Activated T-helper 17 cell treated with anti-CD3 and anti-CD28 coated beads, Interleukin-2, amount 50 U/mL, for 72 hours (primary cell): ENCODE measurements around the gene SH2D1B. TPM values are rescaled to one million over a fixed set of nuclear protein-coding genes. Genes with fewer than 3 reads are reported as not detected.

Experiments used
- ATAC-seq: fragments of 150-1000 bp; cut with Tn5 transposase; replicated peaks from 2 replicates; pipeline ENCODE4 v1.10.0; 2021; ENCODE audit warnings: mild to moderate bottlenecking, moderate library complexity
- H3K27ac Mint-ChIP-seq: one replicate; pipeline ENCODE4 v1.8.0; 2022; ENCODE audit warnings: mixed read lengths
- H3K27me3 Mint-ChIP-seq: one replicate; pipeline ENCODE4 v1.8.0; 2022; ENCODE audit warnings: mixed read lengths
- H3K36me3 Mint-ChIP-seq: one replicate; pipeline ENCODE4 v1.8.0; 2022; ENCODE audit warnings: low read depth, mild to moderate bottlenecking, mixed read lengths
- H3K4me1 Mint-ChIP-seq: one replicate; pipeline ENCODE4 v1.8.0; 2022; ENCODE audit warnings: mixed read lengths
- H3K4me3 Mint-ChIP-seq: one replicate; pipeline ENCODE4 v1.8.0; 2022; ENCODE audit warnings: mild to moderate bottlenecking, mixed read lengths
- H3K9me3 Mint-ChIP-seq: one replicate; pipeline ENCODE4 v1.8.0; 2022; ENCODE audit warnings: mixed read lengths
- total RNA-seq, 2 donors: library from RNA; stranded (reverse); gene quantifications; one replicate each; pipeline ENCODE4 v1.2.3, GENCODE V29; 2022

Gene SH2D1B
- total RNA-seq, 2 donors from 2014 or later: not detected

DNA sequence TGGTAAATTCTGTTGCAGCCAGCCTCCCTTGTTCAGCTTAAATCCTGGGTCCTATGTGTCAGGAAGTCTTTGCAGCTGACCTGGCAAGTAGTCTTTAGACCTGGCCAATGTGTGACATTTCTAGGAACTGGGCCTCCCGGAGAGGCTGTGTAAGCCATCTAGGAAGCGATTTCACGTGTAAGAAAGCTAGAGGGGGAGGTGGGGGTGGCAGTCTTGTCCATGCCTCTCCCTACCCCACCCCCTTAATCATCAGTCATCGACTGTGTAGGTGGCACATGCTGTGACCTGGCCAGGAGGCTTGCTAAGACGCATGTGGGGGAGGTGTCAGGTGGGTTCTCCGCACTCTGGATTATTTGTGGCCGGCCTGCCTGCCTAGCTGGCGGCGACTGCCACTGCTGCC is 22.0 kb downstream of the SH2D1B start:
- Mint-ChIP-seq H3K27ac (no peak overlapping the region), H3K4me3 (no peak overlapping the region), H3K27me3 (peaks cover 12% of the 10 kb centered on the region), H3K36me3 (no peaks in the 10 kb centered on the region), H3K4me1 (no peaks in the 10 kb centered on the region), H3K9me3 (no peaks in the 10 kb centered on the region)
- no peak for ATAC-seq

DNA sequence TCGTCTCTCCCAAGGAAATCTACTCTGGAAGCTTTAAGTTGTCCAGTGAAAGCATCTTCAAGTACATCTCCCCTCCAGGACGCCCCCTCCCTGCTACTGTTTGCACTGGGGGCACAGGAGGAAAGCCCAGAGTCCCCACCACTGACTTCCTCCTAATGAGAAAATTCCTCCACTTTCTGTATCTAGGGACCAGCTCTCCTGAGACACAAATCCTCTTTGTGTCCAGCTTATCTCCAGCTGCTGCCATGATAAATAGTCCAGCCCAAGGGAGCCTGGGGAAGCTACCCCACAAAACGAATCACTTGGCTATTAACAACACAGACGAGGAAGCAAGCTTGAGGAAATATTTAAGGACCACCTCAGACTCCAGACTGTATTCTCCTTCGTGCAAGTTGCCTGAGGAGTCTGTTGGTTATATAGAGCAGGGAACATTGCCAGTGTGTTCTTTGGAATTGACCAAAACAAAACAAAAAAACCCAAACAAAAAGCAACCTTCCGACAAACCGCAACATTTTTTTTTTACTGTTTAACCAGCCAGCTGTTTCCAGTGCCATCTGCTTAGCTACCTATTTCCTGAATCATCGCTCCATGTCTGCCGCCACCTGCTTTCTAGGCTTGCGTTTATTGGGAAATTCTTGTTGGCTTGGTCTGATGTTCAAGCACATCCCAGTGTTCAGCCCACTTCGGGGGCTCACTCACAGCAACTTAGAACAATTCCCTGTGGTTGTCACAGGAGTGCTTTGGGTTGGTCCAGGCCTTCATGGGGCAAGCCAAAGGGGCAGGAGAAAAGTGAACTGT is 22.7 kb downstream of the SH2D1B start:
- Mint-ChIP-seq H3K9me3 (no peaks in the 10 kb centered on the region), H3K27ac (no peak overlapping the region), H3K27me3 (peaks cover 12% of the 10 kb centered on the region), H3K4me1 (no peaks in the 10 kb centered on the region), H3K4me3 (no peak overlapping the region), H3K36me3 (no peaks in the 10 kb centered on the region)
- no peak for ATAC-seq

DNA sequence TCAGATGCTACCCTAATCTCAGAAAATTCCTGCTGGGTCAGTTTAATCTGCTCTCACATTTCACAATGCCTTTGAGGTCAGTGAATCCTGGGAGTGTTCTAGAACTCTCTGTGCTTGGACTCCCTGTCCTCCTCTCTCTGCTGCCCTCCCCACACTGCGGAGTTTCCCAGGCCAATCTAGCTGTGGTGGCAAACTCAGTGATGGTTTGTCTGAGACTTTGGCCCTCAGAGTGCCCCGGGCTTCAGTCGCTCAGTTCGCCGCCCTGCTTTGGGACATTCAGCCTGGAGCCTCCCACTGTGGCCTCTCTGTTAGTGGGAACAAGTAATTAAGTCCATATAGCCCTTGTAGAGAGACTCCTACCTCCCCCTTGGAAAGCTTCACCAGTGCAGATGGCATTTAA is 23.3 kb downstream of the SH2D1B start:
- H3K9me3 Mint-ChIP-seq: no peaks in the 10 kb centered on the region
- H3K27me3 Mint-ChIP-seq: peaks cover 12% of the 10 kb centered on the region
- no peaks in the 10 kb centered on the region for H3K36me3 Mint-ChIP-seq
- no peaks in the 10 kb centered on the region for H3K4me1 Mint-ChIP-seq
- no peak for ATAC-seq
- no peak overlapping the region for H3K27ac Mint-ChIP-seq
- no peak overlapping the region for H3K4me3 Mint-ChIP-seq

DNA sequence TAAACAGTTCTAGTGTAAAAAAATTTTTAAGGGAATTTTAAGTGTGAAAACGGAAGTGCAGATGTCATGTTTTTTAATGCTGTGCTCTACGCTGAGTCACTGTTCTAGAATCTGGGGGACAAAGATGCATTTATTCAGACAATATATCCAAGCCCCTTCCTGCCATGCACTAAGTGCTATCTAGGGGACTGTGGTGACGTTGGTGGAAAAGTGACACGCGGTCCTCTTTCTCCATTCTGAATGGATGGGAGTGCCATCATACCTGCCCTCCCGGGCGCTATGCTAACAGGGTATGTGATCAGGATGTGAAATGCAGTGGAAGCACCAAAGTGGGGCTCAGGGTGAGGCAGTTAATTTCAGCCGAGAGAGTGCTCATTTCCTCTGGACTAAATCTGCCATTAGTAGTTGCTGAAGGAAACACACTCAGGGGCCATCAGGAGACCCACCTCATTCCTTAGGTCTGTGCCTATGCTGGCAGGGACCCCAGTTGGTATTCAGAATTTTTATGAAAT is 23.8 kb downstream of the SH2D1B start:
- ATAC-seq: no peak
- H3K27ac Mint-ChIP-seq: no peak overlapping the region
- H3K27me3 Mint-ChIP-seq: peaks cover 12% of the 10 kb centered on the region
- no peaks in the 10 kb centered on the region for H3K36me3 Mint-ChIP-seq
- no peak overlapping the region for H3K4me3 Mint-ChIP-seq
- H3K9me3 Mint-ChIP-seq: no peaks in the 10 kb centered on the region
- H3K4me1 Mint-ChIP-seq: no peaks in the 10 kb centered on the region

DNA sequence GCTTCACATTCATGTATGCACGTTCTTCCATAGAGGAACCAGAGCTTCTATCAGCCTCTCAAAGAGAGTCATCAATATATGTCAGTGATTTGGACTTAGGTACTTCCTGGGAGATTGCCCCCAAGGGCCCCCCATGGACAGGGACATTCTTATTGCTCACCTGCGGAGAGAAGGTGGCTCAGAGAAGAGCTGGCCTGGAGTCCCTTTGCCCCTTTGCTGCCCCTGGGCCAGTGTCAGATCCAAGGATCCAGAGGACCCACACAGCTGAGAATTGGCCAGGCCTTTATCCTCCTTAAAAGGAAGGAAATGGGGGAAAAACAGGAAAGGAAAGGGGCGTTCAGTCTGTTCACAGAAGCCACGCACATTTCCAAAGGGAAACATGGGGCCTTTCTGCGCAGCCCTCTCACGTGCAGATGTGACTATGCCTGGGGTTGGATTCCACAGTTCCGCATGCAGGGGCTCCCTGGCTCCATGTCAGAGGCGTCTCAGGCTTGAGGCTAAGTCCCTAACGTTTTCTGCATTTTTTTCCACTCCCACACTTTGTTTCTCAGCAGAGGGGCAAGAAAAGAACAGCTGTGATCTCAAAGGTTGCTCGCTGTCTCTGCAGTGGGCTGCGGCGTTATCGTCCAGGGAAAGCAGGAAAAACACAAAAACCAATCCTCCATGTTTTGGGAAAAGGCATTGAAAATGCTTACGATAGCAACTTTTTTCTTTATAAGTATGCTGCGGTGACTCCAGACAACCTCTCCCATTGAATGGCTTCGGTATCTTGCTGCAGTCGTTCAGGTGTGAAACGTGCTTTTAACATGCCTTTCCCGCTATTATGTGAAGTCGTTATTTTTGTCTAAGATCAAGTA is 24.5 kb downstream of the SH2D1B start:
- ATAC-seq: no peak
- H3K4me3 Mint-ChIP-seq: no peak overlapping the region
- no peak overlapping the region for H3K27ac Mint-ChIP-seq
- no peaks in the 10 kb centered on the region for H3K36me3 Mint-ChIP-seq
- peaks cover 12% of the 10 kb centered on the region for H3K27me3 Mint-ChIP-seq
- H3K4me1 Mint-ChIP-seq: no peaks in the 10 kb centered on the region
- no peaks in the 10 kb centered on the region for H3K9me3 Mint-ChIP-seq

DNA sequence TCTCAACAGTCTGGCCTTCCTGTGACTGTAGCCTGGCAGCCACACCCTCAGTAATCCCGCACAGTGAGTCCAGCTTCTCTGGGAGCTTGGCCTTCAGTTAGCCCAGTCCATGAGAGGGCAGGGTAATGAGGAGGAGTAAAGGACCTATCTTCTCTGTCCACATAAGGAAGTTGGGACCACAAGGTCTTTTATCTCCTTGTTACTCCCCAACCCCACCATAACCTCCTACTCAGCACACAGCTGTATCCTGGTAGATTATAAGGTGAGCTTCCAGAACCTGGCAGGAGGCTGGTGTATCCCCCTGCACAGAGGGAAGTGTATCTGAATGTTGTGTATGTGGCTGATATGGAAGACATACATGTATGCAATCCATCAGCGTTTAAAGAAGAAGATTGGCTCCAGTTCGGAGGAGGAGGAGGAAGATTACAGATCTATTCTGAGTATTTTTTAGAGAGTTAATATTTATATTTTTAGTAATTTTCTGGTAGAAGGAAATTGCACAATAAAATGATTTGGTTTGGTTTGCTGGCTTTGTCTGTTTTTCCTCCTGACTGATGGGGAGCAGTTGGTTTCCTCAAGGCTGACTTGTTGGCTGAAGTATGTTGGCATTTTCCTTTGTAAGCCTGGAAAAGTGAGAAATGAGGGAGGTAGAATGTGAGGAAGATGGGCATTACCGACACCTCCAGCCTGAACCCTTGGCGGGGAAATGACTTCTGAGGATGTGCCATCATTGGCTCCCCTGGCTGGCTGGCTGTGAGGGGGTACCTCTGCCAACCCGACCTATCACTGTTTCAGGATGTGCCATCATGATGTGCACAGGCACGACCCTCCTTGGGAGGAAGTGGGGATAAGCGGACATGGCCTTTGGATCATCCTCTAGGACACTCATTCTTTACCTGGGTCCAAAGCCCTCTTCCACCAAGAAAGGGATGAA is 25.4 kb downstream of the SH2D1B start:
- H3K36me3 Mint-ChIP-seq: no peaks in the 10 kb centered on the region
- ATAC-seq: no peak
- peaks cover 12% of the 10 kb centered on the region for H3K27me3 Mint-ChIP-seq
- H3K9me3 Mint-ChIP-seq: no peaks in the 10 kb centered on the region
- H3K4me1 Mint-ChIP-seq: no peaks in the 10 kb centered on the region
- H3K27ac Mint-ChIP-seq: no peak overlapping the region
- H3K4me3 Mint-ChIP-seq: no peak overlapping the region

DNA sequence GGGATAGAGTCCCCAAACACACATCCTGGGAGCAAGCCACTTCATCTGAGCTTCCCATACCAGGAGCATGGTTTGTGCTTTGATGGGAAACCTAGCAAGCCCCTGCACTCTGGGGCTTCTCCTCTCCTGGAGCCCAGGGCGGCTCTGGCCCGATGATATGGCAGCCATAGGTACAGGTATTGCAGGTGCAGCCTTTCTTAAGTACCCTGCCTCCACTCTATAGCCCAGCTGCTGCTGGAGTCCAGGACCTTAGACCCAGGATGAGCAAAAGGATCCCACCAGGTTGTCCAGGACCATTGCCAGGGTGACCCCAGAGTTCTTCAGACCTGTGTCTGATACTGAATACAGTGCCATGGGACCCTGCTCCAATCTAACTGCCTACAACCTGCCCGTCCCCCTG is 26.2 kb downstream of the SH2D1B start:
- no peak for ATAC-seq
- Mint-ChIP-seq H3K9me3 (no peaks in the 10 kb centered on the region), H3K4me3 (no peak overlapping the region), H3K27ac (no peak overlapping the region), H3K36me3 (no peaks in the 10 kb centered on the region), H3K4me1 (no peaks in the 10 kb centered on the region), H3K27me3 (peaks cover 12% of the 10 kb centered on the region)

DNA sequence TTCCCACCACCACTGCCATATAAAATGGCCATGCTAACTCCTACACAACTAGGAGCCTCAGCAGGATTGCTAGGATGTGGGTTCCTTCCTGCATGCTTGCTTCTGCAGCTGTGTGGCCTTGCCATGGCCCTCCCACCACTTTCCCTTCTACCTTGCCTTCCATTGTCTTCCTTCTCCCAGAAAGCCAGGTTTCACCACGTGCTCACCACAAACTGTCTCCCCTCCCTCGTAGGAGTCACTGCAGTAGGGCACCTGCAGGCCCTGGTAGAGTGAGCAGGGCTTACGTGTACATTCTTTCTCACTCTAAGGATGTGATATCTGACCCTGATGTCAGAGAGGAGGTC is 26.7 kb downstream of the SH2D1B start:
- H3K27ac Mint-ChIP-seq: no peak overlapping the region
- no peak for ATAC-seq
- H3K27me3 Mint-ChIP-seq: peaks cover 8% of the 10 kb centered on the region
- no peak overlapping the region for H3K4me3 Mint-ChIP-seq
- no peaks in the 10 kb centered on the region for H3K4me1 Mint-ChIP-seq
- no peaks in the 10 kb centered on the region for H3K36me3 Mint-ChIP-seq
- no peaks in the 10 kb centered on the region for H3K9me3 Mint-ChIP-seq

DNA sequence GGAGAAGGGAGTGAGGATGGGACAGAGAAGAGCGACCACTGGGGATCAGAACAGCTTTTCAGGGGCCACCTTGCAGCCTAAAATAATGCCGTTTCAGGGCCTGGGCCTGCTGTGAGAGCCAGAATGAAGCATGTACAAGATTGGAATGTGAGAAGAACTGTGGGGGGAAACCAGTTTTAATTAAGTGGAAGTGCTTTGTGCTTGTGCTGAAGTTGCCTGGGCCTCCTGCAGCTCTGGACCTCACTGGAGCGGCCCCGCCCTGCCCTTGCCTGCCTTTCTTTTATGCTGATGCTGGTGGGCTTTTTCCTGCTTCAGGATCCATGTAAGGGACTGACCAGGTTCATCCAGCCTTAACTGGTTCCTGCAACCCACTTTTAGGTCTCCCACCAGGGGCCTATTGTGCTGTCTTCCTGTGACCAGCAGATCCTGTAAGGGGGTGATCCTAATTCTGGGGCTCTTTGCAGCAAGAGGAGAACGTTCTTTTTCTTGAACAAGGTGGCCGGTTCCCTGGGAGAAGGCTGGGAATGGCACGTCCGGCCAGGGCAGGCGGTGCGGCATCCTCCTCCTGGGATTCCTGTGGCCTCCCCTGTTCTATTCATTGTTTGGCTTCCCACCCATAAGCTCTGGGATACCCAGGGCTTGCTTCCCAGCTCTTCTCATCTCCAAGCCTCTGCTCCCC is 27.2 kb downstream of the SH2D1B start:
- H3K4me3 Mint-ChIP-seq: no peak overlapping the region
- no peak for ATAC-seq
- H3K36me3 Mint-ChIP-seq: no peaks in the 10 kb centered on the region
- peaks cover 7% of the 10 kb centered on the region for H3K27me3 Mint-ChIP-seq
- H3K27ac Mint-ChIP-seq: no peak overlapping the region
- H3K4me1 Mint-ChIP-seq: no peaks in the 10 kb centered on the region
- H3K9me3 Mint-ChIP-seq: no peaks in the 10 kb centered on the region

DNA sequence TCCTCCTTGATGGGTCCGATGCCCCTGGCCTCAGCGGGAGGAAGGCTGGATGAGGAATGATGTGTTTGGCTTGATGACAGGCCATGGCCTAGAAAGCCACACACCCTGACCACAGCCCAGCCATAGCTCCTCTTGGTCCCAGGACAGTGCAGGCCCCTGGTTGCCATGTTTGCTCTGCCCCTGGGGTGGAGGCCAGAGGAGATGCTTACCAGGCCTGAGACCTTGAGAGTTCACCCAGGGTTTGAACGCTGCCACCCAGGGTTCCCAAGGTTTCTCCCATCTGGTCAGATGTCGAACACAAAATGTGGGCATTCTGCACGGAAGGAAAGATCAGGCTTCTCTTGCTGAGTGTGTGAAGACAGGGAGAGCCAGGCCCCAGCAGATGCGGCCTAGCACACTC is 27.8 kb downstream of the SH2D1B start:
- H3K27ac Mint-ChIP-seq: no peak overlapping the region
- no peak overlapping the region for H3K4me3 Mint-ChIP-seq
- peaks cover 7% of the 10 kb centered on the region for H3K27me3 Mint-ChIP-seq
- ATAC-seq: no peak
- no peaks in the 10 kb centered on the region for H3K4me1 Mint-ChIP-seq
- H3K36me3 Mint-ChIP-seq: no peaks in the 10 kb centered on the region
- H3K9me3 Mint-ChIP-seq: no peaks in the 10 kb centered on the region

DNA sequence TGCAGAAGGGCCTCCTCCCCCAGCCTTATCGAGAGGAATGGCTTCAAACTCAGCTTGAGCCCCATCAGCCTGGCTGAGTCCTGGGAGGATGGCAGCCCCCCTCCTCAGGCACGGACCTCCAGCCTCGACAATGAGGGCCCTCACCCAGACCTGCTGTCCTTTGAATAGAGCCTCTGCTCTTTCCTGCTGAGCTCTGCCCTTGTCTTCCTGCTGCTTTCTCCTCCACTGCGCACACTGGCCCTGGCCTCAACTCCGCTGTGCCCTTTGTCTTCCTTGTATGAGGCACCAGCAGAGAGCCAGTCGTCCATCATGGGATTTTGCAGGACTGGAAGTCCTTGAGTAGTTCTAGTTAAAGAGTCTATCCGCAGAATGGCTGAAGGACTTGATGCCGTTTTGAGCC is 28.4 kb downstream of the SH2D1B start:
- no peak overlapping the region for H3K27ac Mint-ChIP-seq
- no peaks in the 10 kb centered on the region for H3K36me3 Mint-ChIP-seq
- H3K27me3 Mint-ChIP-seq: peaks cover 7% of the 10 kb centered on the region
- no peak overlapping the region for H3K4me3 Mint-ChIP-seq
- H3K9me3 Mint-ChIP-seq: no peaks in the 10 kb centered on the region
- ATAC-seq: no peak
- no peaks in the 10 kb centered on the region for H3K4me1 Mint-ChIP-seq

DNA sequence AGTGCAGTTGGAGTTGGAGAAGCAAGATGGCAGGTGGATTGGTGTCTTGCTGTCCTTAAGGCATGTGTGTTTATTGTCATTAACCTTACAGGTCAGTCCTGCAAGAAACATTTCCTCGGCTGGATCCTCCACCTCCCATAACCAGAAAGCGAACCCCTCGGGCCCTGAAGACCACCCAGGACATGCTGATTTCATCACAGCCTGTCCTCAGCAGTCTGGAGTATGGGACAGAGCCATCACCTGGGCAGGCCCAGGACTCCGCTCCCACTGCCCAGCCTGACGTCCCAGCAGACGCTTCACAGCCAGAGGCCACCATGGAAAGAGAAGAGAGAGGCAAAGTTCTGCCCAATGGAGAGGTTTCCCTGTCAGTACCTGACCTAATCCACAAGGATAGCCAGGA is 28.8 kb downstream of the SH2D1B start:
- no peaks in the 10 kb centered on the region for H3K36me3 Mint-ChIP-seq
- no peak overlapping the region for H3K4me3 Mint-ChIP-seq
- H3K9me3 Mint-ChIP-seq: no peaks in the 10 kb centered on the region
- H3K27ac Mint-ChIP-seq: no peak overlapping the region
- peaks cover 7% of the 10 kb centered on the region for H3K27me3 Mint-ChIP-seq
- no peaks in the 10 kb centered on the region for H3K4me1 Mint-ChIP-seq
- ATAC-seq: no peak

DNA sequence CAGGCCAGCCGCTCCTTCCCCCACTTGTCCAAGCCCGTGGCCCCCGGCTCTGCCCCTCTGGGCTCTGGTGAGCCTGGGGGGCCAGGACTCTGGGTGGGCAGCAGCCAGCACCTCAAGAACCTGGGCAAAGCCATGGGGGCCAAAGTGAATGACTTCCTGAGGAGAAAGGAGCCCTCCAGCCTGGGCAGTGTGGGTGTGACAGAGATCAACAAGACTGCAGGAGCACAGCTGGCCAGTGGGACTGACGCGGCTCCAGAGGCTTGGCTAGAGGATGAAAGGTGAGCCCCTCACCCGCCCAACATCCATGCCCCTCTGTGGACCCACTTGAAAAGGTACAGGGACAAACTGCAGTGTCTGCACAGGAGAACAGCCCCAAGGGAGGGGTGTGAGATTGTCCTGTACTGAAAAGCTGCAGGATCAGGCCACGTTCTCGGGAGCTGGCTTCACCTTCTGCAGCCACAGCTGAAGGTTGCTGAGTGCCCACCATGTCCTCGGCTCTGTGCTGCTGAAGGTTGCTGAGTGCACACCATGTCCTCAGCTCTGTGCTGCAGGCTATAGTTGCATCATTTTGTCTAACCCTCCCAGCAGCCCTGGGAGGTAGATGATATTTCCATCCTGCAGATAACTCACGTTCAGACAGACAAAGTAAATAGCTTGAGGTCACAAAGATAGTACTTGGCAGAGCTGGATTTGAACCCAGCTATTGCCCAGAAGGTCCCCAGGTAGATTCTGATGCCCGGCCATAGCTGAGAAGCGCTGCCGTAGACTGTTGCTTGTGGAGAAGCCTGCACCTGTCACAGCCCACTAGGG is 29.8 kb downstream of the SH2D1B start:
- H3K36me3 Mint-ChIP-seq: no peaks in the 10 kb centered on the region
- peaks cover 4% of the 10 kb centered on the region for H3K27me3 Mint-ChIP-seq
- H3K4me1 Mint-ChIP-seq: no peaks in the 10 kb centered on the region
- no peaks in the 10 kb centered on the region for H3K9me3 Mint-ChIP-seq
- H3K4me3 Mint-ChIP-seq: no peak overlapping the region
- no peak for ATAC-seq
- no peak overlapping the region for H3K27ac Mint-ChIP-seq
